HG03280 (cell line): ENCODE results near the gene SYTL3.

ENCODE experiments used
- ATAC-seq: cut with Tn5 transposase; IDR thresholded peaks from one replicate; pipeline ENCODE4 v1.9.1; 2021; ENCODE audit warnings: mild to moderate bottlenecking, moderate library complexity; ENCODE audit not compliant: unreplicated experiment

The SYTL3 gene

DNA sequence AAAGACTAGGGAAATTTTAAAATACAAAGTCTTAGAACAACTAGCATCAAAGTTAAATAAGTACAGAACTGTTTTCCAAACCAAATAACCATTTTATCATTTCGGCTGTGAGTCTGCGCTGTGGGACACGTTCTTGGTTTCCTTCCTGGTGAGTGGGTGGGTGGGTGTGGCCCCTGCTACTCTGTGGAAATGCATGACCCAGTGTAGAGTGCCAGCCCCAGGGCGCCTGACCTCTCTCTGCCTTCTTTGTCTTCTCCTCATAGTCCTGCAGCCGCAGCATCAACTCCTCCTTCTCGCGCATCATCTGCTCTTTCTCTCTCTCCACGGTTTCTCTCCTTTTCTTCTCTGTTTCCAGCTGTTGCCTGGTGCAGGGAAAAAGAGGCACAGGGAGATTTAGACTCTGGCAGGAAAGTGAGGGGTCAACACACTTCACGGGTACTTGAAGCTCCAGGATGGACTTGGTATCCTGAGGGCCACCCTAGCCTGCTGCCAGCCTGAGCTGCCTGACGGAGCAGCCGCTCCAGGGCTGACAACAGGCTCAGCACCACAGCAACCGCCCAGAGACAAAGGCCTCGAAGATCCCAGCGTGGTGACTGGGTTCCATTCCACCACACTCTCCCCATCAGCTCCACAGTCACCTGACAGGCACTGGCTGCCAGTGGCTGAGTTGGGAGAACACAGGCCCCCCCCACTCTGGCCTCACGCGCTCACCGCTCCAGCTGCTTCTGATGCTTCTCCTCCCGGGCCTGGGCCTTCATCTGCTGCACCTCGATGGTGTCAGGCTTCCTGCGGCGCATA, 120.9 kb downstream of the SYTL3 start:
- no peak for ATAC-seq

DNA sequence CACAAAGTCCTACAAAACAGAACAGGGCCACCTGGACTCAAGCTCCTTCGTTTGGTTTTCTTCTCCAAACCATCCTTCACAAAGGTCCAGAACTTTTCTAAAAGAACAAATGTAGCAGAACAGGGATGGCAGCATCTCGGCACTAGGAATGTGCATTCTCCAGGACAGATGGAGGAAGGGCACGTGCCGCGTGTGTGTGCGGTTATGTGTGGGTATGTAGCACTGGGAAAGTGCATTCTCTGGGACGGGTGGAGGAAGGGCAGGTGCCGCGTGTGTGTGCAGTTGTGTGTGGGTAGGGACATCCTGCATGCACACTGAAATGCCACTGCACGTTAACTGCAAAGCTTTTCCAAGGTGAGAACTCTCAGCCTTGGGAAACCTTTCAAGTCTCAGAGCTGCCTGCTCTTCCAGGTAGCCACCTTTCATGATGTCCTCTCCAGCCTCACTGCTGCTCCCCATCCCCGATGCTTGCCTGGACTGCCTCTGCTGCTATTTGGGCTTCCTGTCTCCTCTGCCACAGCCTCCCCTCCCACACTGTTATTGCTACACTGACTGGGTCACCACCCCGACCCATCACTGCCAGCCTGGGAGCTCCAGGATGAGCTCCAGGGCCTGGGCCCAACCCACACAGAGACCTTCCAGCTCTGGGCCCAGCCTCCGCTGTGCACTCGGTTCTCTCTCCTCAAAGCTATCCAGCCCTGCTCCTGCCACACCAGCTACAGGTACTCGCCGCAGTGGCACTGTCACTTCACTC, 121.7 kb downstream of the SYTL3 start:
- ATAC-seq, result no peak

DNA sequence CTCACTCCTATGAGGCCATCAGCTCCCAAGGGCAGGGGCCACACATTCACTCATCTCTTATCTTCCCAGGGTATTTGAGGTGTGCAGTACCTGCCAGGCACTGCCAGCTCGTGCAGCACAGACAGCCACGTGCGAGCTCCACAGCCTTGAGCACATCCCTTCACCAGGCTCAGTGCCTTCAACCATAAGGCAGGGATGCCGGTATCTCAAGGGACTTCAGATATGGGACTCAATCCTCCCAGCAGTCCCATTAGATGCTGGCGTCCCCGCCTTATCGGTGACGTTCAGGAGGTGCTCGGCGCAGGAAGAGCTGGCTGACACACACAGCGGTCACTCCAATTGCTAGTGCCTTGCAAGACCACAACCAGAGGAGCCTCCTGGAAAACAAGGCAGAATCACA, 122.3 kb downstream of the SYTL3 start:
- ATAC-seq, result no peak

DNA sequence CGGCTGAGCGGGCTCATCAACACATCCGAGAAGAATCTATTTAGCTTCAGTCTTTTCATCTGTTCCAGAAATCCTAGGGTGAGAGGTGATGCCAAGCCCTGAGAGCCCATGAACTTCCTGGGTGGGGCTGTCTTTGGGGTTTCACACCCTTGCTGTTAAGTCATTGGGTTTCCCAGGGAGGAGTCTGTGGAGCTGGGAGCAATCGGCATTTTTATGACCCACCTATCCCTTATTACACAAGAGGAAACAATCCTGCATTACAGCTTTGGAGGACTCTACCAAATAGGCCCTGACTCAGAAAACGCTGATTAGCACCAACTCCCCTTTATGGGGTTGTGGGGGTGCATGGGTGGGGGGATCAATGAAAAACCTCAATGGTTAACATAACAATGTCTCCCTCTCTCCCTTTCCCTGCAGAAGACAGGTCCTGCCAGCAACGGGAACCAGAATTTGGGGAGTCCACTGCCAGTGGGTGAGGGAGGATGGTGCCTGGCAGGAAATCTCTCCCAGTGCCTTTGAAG, 123.1 kb downstream of the SYTL3 start:
- ATAC-seq, result no peak

DNA sequence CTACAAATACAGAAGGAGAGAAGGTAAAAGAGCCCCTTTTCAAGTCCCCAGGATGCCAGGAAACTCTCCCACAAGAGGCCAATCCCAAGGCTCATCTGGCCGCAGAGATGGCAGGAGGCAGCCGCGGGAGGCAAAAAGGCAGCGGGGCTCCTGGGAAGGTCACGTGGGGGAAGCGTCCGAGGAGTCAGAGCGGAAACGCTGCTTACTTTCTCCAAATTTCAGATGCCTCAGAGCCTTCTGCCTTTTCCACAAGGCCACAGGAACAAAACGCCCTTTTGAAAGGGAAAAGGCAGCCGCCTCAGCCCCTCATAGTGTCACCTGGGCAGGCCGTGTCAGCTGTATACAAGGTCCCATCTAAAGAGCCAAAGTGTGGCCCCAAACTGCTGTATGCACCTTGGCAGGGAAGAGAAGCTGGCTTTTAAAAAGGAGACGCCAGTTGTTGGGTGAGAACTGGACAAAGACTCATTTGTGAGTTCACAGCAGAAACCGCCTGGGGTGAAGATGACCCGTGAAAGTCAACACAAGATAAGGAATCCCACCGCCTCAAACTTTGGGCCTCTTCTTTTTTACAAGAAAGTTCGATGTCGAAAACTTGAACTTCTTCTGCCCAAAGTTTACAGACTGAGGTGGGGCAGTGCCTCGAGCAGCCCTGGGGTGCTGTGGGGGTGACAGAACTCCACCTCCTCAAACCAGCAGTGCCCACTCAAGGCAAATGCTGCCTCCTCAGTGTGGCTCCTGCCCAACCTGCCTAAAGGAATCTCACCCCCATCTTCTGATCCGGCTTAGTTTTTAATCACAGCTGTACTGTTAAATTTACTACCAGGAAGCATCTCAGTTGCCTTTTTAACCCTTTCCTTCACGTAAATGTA, 124.0 kb downstream of the SYTL3 start:
- ATAC-seq, result no peak

DNA sequence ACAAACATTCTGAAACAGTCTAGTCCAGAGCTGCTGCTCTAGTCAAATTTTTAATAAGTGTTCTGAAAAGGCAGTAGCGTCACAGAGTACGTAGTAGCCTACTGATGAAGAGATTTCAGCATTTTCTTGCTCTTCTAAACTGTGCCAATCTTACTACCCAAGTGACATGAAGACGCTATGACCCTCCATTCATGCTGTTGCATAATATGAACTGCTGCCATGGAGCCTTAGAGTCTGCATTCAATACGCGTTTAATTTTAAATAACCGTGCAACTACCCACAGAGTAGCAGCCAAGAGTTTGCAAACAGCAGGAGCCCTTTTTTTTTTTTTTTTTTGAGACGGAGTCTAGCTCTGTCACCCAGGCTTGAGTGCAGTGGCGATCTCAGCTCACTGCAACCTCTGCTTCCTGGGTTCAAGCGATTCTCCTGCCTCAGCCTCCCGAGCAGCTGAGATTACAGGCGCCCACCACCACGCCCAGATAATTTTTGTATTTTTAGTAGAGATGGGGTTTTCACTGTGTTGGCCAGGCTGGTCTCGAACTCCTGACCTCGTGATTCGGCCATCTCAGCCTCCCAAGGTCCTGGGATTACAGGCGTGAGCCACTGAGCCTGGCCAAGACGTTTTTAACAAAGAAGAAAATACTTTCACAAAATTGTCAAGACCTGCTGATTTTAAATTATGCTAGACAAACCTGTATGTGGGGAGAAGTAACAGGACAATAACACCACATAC, 125.0 kb downstream of the SYTL3 start:
- no peak for ATAC-seq

DNA sequence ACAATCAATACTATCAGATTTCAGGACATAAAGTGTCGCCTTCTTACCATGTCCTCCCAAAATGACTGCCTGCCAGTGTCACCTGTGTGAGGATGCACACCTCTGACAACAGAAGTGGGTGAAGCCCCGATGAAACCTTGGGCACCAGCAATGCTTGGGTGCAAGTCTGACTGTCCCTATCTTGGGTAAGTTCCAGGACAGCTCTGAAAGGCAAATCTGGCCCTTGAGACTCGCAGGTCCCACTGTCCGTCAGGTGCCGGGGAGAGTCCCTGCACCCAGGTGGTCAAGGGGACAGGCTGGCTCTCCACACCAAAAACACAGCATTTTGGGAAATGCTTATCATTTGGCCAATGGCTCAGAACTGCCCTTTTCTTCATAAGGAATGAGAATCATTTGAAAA, 126.0 kb downstream of the SYTL3 start:
- ATAC-seq, result no peak

DNA sequence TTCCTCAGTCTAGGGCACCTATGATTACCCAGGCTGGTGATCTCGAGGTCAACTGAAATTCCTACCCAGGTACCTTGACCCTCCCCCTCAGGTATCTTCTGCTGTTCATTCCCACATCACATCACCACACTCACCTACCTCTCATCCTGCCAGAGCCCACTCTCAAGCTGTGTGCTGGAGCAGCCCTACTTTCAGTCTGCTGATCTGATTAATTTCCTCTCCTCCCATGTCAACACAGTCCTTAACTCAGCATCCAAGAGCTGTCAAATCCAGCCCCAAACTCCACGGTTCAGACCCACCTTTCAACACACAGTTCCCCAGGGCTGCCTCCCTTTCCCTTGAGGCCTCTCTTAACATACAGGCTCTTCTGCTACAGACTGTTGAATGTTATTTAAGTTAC, 126.9 kb downstream of the SYTL3 start:
- ATAC-seq, result no peak

DNA sequence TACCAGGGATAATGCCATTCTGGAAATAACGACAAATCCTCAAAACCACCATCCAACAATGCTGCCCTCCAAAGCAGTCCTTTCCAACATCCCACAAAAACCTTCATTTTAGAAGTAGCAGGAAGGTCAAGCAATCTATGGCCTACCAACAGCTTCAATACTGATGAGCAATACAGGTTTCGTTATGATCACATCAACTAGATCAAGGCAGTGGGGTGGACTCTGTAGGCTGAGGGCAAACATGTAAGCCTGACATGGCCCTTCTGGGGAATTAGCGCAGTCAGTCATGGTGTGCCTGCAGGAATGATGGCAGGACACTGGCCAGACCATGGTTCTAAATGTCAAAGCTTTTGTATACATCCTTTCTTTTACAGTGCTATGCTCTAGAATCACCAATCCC, 127.7 kb downstream of the SYTL3 start:
- ATAC-seq, result no peak

DNA sequence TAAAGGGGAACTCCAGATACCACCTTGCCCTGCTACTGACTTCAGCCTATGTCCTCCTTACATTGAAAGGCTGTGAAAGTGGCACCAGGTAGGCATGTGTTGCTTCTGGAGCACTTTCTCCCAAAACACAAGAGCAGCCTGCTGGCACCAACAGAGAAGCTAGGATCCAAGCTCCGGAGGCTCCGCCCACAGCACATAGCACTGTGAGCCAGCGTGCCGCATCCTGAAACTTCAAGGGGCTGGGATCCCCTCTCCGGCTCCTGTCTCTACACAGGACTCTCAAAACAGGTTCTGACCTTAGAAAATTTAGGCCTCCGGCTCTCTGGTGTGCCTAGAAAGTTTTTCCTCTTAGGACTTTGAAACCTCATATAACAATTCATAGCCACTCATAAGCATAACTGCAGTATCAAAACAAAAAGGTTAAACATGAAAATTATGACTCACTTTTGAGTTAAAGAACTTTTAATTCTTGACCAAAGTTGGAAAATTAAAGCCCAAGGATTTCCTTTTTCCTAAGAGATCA, 128.2 kb downstream of the SYTL3 start:
- no peak for ATAC-seq

DNA sequence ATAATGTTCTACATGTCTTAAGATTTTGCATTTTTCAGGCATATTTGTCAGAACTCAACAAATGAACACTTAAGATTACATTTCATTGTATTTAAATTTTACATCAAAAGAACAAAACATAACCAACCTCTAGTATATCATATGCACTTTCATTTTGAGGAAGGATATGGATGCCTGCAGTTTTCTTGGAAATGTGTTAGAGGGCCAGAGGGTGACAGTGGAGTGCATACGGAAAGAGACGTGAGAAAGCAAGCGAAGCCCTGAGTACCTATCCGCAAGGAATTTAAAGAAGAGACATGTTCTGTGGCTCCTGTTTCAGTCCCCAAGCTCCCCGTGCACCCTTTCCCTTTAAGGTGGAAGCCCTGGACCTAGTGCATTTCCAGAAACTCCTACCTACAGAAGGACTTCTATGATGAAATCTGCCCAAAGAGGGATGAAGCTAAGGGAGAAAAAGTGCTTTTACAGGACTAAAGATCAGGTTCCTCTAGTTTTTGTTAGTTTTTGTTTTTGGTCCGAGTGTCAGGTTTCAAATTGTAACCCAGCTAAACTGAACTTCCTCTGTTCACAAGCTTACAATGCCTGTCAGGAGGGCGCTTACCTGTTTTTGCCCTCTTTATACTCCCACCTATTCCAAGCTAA, 130.5 kb downstream of the SYTL3 start:
- ATAC-seq, result no peak

DNA sequence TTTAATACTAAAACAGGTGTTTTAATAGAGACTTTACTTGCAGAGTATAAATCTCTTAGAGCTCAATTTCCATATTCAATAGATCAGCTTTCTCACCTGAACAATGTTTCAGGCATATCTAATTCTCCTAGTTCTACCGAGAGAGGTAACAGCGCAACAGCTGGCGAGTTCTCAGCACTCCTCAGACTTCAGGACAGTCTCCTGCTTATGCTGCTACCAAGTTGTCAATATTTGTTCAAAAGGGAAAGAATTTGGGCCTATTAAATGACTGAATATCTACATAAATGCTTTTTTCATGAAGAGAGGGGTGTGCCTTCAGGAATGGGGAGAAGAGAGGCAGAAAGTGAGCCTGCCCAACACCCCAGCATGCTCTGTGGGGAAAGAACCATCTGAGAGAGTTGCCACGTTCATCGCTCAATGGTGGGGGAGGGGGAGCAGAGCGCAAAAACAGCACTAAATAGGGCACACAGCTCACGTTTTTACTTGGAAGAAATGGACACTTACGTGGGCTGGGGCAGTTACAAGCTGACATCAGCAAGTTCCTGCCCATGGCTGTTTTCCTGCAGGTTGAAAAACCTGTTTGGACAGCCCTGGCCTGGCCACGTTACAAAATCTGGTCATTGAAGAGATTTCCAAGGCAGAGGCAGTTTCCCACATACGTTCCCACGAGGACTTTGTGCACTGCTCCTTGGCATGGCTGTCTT, 131.3 kb downstream of the SYTL3 start:
- ATAC-seq, result no peak

DNA sequence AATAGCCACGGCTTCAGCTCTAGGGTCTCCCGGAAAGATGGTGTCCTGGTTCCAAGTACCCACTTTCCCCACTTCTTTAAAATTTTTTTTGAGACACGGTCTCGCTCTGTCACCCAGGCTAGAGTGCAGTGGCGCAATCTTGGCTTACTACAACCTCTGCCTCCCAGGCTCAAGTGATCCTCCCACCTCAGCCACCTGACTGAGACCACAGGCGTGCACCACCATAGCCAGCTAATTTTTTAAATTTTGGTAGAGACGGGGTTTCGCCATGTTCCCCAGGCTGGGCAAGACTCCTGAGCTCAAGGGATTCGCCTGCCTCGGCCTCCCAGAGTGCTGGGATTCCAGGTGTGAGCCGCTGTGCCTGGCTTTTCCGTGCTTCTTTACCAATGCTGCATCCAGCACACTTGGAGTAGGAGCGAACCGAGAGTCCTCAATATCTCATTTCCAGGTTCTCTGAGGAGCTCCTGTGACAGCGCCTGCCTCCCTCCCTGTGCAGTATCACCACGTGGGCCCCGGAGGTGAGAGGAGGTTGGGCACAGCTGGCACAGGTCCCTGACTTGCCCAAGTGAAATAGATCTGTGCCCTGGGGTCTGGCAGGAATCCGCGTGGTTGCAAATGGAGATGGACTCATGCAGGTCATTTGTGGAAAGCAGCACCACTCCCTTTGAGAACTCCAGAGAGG, 132.0 kb downstream of the SYTL3 start:
- ATAC-seq, result no peak

DNA sequence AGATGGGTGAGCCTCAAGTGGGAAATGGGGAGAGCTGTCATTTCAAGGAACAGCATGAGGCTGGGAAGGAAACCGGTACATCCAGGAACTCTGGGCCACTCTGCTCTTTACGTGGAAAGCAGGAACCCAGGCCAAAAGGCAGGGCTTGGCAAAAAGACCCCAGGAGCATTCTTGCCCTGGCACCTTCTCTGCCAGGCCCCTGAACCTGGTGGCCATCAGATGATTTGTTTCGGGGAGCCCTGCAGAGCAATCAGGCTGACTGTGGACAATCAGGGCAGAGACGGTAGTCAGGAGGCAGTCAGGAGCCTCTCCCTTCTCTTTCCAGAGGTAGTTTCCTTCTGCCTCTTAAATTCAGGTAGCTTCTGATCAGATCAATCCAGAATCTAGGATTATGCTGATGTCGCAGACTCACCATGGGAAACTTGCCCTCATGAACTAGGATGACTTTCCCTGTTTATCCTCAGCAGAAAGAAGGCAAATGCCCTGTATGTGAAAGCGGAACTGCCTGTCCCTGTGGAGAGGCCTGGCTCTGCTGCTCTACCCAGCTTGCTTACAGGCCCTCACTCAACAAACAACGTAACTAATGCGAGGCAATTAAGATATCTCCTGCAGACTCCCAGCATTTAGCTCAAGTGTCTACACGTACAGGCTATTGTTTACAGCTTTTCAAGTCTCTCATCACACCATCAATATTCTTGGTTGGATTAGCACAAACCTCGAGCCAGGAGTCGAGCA, 132.7 kb downstream of the SYTL3 start:
- no peak for ATAC-seq

DNA sequence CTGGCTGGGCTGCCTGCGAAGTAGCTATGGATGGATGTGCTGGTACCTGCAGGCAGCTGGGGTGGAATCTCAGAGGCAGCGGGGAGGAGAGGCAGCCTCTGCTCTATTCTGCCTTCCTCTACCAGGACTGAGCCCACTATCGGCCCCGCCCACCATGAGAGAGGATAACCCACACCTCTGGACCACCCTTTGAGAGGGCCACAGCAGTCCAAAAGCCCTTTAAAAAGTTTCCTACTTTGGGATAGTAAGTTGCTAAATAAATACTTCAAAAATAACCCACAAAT, 133.3 kb downstream of the SYTL3 start:
- no peak for ATAC-seq

DNA sequence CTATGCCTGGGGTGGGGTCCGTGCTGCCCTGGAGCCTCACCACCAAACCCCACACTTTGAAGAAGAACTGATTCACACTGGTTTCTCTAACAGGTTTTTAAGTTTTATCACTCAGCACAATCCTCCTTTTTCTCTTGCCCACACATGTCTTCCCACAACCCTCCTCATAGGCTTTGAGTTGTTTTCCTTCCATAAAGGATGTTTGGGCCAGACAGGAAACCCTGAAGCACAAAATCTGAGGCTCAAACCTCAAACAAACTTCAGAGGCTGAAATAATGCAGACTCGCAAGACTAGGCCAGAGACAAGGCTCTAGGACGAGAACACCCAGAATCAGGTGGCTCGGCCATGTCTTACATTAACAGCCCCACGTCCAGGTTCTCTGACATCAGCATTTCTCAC, 134.0 kb downstream of the SYTL3 start:
- ATAC-seq, result no peak

DNA sequence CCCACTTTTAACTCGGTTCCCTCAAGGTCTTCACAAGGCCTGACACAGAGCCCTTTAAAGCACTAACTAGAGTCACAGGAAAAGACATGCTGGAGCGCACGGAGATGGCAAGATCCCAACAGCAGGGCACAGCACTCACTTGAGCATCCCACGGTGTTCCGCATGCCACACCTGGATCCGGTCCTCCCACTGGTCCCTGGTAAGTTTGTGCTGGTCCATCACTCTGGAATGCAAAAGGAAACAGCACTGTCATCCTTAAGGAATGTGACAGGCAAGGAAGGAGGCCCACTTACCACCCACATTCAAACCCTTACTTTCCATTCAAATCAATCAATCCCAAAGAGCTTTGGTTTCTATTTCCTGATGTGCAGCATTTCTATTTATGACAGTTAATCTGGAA, 134.7 kb downstream of the SYTL3 start:
- ATAC-seq, result no peak

DNA sequence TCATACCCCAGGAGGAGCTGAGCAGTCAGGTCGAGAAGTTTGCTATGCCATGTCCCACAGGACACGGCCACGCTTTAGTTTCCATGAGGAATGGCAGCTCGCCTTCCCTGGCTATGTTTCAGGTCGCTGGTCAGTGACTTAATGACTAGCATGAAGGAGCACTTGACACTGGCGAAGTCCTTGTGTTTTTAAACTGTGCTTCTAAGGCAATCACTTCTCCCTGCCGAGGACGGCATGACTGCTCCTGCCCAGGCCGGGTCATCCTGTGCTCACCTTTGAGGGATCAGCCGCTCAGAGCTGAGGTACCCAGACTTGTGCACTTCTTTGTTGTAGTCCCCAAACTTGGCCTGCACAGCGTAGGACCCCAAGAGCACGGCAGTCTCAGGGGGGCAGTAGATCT, 135.2 kb downstream of the SYTL3 start:
- ATAC-seq, result no peak
